ENCODE measurements around the gene SRL.

DNA sequence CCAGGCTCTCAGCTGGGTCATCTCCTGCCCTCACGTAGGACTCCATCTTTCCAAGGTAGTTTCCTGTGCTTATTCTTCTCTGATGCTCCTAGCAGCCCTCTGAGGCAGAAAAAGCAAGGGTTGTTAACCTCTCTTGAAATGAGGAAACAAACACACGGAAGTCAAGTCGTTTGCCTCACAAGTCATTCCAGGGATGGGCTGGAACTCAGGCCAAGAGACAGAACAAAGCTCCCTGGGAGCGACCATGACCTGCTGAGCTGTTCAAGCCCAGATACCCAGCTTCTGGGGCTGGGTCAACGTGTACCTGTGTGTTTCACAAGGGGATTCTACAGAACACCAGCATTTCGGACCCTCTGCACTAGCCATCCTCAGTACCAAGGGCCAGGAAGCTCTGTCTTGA lies 28.1 kb downstream of the SRL start:
- TF ChIP-seq POLR2A (IDR thresholded peaks at IDR 0.05; ENCODE audit: extremely low read depth, insufficient read length): no peak
- TF ChIP-seq, protein P1, sequence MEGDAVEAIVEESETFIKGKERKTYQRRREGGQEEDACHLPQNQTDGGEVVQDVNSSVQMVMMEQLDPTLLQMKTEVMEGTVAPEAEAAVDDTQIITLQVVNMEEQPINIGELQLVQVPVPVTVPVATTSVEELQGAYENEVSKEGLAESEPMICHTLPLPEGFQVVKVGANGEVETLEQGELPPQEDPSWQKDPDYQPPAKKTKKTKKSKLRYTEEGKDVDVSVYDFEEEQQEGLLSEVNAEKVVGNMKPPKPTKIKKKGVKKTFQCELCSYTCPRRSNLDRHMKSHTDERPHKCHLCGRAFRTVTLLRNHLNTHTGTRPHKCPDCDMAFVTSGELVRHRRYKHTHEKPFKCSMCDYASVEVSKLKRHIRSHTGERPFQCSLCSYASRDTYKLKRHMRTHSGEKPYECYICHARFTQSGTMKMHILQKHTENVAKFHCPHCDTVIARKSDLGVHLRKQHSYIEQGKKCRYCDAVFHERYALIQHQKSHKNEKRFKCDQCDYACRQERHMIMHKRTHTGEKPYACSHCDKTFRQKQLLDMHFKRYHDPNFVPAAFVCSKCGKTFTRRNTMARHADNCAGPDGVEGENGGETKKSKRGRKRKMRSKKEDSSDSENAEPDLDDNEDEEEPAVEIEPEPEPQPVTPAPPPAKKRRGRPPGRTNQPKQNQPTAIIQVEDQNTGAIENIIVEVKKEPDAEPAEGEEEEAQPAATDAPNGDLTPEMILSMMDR (IDR thresholded peaks at IDR 0.05; ENCODE audit: low read depth, low read length): no peak
- no peak for TF ChIP-seq MYC (IDR thresholded peaks at IDR 0.05; ENCODE audit: low read depth, low read length)

Data from NB4 (cell line).